ENCODE results near the gene TMEM53. TPM values are rescaled to one million over a fixed set of nuclear protein-coding genes. Genes with fewer than 3 reads are reported as not detected.

Gene TMEM53
- total RNA-seq, 1 donor = 6.9 TPM

DNA sequence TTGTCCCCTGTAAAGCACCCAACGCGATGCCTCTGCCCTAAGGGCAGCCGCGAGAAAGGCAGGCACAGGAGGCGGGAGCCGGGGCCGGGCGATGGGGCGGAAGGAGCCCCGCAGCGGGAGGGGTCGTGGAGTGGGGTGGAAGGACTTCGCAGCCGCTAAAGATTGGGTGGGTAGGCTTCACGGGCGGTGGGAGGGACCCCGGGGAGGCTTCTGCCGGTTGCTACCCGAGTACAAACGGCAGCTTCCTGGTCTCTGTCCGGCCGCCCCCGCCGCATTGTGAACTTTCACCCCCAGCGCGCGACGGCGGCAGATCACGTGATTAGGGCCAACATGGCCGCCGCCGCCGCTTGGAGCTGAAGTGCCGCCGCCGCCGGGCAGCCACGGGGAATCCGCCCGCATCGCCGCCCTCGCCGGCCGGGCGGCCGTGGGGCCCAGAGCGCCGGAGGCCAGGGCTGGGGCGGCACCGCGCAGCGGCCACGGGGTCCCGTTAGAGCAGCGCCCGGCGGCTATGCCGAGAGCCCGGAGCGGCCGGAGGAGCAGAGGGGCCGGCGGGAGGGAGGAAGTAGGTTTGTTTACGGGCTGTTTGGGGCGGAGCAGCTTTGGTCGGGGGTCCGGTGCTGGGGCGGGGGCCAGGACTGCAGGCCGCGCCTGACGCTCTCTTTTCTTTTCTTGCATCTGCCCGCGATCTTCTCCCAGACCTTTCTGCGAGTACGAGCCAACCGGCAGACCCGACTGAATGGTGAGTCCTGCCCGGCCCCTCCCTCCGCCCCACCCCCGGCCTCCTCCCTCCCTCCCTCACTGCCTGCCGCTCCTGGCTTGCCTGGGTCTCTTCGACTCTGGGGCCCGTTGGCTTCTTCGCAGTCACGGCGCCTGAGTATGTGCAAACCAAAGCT is 42.4 kb downstream of the TMEM53 start:
- H4K20me1 ChIP-seq (ENCODE audit: insufficient read depth, low read length) = peaks cover 17% of the 10 kb centered on the region
- peak overlapping the region; percentile 88 for H2AFZ ChIP-seq (ENCODE audit: low read length)
- peaks cover 32% of the 10 kb centered on the region for H3K79me2 ChIP-seq (ENCODE audit: insufficient read depth, low read length)
- H3K4me3 ChIP-seq (ENCODE audit: insufficient read depth, low read length) = peak overlapping the region; percentile 76
- H3K27me3 ChIP-seq (ENCODE audit: insufficient read depth, low read length) = no peaks in the 10 kb centered on the region
- no peaks in the 10 kb centered on the region for H3K9me3 ChIP-seq (ENCODE audit: low read depth, low read length)
- H3K4me2 ChIP-seq (ENCODE audit: insufficient read depth, low read length) = peak overlapping the region; percentile 89
- peak overlapping the region; percentile 93 for H3K27ac ChIP-seq (ENCODE audit: low read depth, low read length)
- H3K4me1 ChIP-seq (ENCODE audit: insufficient read depth, low read length) = peaks cover 46% of the 10 kb centered on the region
- H3K36me3 ChIP-seq (ENCODE audit: insufficient read depth, low read length) = peaks cover 32% of the 10 kb centered on the region
- TF ChIP-seq, protein P1, sequence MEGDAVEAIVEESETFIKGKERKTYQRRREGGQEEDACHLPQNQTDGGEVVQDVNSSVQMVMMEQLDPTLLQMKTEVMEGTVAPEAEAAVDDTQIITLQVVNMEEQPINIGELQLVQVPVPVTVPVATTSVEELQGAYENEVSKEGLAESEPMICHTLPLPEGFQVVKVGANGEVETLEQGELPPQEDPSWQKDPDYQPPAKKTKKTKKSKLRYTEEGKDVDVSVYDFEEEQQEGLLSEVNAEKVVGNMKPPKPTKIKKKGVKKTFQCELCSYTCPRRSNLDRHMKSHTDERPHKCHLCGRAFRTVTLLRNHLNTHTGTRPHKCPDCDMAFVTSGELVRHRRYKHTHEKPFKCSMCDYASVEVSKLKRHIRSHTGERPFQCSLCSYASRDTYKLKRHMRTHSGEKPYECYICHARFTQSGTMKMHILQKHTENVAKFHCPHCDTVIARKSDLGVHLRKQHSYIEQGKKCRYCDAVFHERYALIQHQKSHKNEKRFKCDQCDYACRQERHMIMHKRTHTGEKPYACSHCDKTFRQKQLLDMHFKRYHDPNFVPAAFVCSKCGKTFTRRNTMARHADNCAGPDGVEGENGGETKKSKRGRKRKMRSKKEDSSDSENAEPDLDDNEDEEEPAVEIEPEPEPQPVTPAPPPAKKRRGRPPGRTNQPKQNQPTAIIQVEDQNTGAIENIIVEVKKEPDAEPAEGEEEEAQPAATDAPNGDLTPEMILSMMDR (IDR thresholded peaks at IDR 0.05; ENCODE audit: extremely low read depth, low read depth, low read length) = no peak
- DNase-seq (ENCODE audit: insufficient read length, low spot score, missing footprints) = peak; percentile 99

DNA sequence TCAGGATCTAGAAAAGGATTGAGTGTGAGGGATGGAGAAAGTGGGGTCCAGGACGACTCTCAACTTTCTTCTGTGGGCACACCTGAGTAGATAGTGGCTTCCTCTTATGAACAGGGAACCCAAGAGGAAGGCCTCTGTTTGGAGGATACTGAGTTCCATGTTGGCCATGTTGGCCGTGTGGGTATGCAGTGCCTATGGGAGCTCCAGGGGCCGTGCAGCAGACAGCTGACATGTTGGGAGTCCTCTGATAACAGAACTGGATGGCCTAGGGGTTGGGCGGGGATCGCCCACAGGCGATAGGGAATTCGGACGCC is 43.0 kb downstream of the TMEM53 start:
- H3K4me2 ChIP-seq (ENCODE audit: insufficient read depth, low read length) = peak overlapping the region; percentile 77
- H3K4me1 ChIP-seq (ENCODE audit: insufficient read depth, low read length) = peaks cover 46% of the 10 kb centered on the region
- no peak for DNase-seq (ENCODE audit: insufficient read length, low spot score, missing footprints)
- peak overlapping the region; percentile 88 for H2AFZ ChIP-seq (ENCODE audit: low read length)
- peaks cover 32% of the 10 kb centered on the region for H3K79me2 ChIP-seq (ENCODE audit: insufficient read depth, low read length)
- H3K36me3 ChIP-seq (ENCODE audit: insufficient read depth, low read length) = peaks cover 26% of the 10 kb centered on the region
- H3K4me3 ChIP-seq (ENCODE audit: insufficient read depth, low read length) = peak overlapping the region; percentile 76
- H4K20me1 ChIP-seq (ENCODE audit: insufficient read depth, low read length) = peaks cover 17% of the 10 kb centered on the region
- TF ChIP-seq, protein P1 (IDR thresholded peaks at IDR 0.05; ENCODE audit: extremely low read depth, low read depth, low read length) = no peak
- H3K27ac ChIP-seq (ENCODE audit: low read depth, low read length) = peak overlapping the region; percentile 93
- no peaks in the 10 kb centered on the region for H3K9me3 ChIP-seq (ENCODE audit: low read depth, low read length)
- H3K27me3 ChIP-seq (ENCODE audit: insufficient read depth, low read length) = no peaks in the 10 kb centered on the region

DNA sequence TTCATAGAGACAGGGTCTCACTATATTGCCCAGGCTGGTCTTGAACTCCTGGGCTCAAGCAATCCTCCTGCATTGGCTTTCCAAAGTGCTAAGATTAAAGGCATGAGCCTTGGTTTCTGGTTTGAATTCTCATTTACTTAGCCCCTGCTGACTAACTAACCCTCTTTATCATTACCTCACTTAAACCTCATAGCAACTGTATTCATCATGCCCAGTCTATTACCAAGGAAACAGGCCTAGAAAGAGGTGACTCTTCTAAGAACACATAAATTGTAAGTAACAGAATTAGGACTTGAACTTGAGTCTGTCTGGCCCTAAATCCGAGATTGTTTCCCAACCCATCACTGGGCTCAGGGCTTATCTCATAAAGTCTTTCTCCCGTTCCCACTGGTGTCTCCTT is 44.2 kb downstream of the TMEM53 start:
- H2AFZ ChIP-seq (ENCODE audit: low read length) = no peak overlapping the region
- TF ChIP-seq, protein P1 (IDR thresholded peaks at IDR 0.05; ENCODE audit: extremely low read depth, low read depth, low read length) = no peak
- H3K27me3 ChIP-seq (ENCODE audit: insufficient read depth, low read length) = no peaks in the 10 kb centered on the region
- no peak overlapping the region for H3K4me3 ChIP-seq (ENCODE audit: insufficient read depth, low read length)
- H3K79me2 ChIP-seq (ENCODE audit: insufficient read depth, low read length) = peaks cover 27% of the 10 kb centered on the region
- peaks cover 46% of the 10 kb centered on the region for H3K4me1 ChIP-seq (ENCODE audit: insufficient read depth, low read length)
- DNase-seq (ENCODE audit: insufficient read length, low spot score, missing footprints) = no peak
- peaks cover 11% of the 10 kb centered on the region for H4K20me1 ChIP-seq (ENCODE audit: insufficient read depth, low read length)
- H3K9me3 ChIP-seq (ENCODE audit: low read depth, low read length) = no peaks in the 10 kb centered on the region
- H3K27ac ChIP-seq (ENCODE audit: low read depth, low read length) = peak overlapping the region; percentile 93
- peaks cover 14% of the 10 kb centered on the region for H3K36me3 ChIP-seq (ENCODE audit: insufficient read depth, low read length)
- peak overlapping the region; percentile 45 for H3K4me2 ChIP-seq (ENCODE audit: insufficient read depth, low read length)

DNA sequence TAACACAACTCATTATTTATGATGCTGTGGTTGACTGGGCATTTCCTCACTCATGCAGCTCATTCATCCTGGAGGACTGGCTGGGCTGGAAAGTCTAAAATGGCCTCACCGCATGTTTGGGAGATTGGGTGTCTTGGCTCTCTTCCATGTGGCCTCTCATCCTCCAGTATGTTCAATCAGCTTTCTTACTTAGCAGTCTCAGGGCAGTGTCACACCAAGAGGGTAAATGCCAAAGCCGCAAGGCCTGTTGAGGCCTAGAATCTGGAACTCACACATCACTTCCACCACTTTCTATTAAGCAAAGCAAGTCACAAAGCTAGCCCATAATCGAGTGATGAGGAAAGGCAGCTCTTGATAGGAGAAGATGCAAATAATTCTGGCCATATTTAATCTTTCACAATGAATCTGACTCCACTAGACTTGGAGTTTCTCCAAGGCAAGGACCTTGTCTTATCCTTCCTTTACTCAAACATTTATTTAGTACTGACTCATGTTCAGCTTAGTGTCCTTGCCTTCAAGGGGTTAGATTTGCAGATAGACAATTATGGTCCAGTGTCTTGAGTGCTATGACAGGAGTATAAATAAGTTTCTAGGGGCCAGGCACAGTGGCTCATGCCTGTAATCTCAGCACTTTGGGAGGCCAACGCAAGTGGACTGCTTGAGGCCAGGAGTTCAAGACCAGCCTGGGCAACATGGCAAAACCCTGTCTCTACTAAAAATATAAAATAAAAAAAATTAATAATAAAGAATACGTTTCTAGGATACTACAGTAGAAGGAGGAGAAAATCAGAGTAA is 45.1 kb downstream of the TMEM53 start:
- H3K9me3 ChIP-seq (ENCODE audit: low read depth, low read length) = no peaks in the 10 kb centered on the region
- H3K27ac ChIP-seq (ENCODE audit: low read depth, low read length) = peak overlapping the region; percentile 93
- H3K4me2 ChIP-seq (ENCODE audit: insufficient read depth, low read length) = peak overlapping the region; percentile 45
- peak; percentile 94 for DNase-seq (ENCODE audit: insufficient read length, low spot score, missing footprints)
- TF ChIP-seq, protein P1 (IDR thresholded peaks at IDR 0.05; ENCODE audit: extremely low read depth, low read depth, low read length) = no peak
- H3K36me3 ChIP-seq (ENCODE audit: insufficient read depth, low read length) = peaks cover 8% of the 10 kb centered on the region
- H3K4me1 ChIP-seq (ENCODE audit: insufficient read depth, low read length) = peaks cover 46% of the 10 kb centered on the region
- no peak overlapping the region for H2AFZ ChIP-seq (ENCODE audit: low read length)
- H3K79me2 ChIP-seq (ENCODE audit: insufficient read depth, low read length) = peaks cover 17% of the 10 kb centered on the region
- peaks cover 4% of the 10 kb centered on the region for H4K20me1 ChIP-seq (ENCODE audit: insufficient read depth, low read length)
- H3K4me3 ChIP-seq (ENCODE audit: insufficient read depth, low read length) = no peak overlapping the region
- no peaks in the 10 kb centered on the region for H3K27me3 ChIP-seq (ENCODE audit: insufficient read depth, low read length)

Data from osteoblast (primary cell).